ENCODE measurements around the gene IL13RA2. TPM values are rescaled to one million over a fixed set of nuclear protein-coding genes. Genes with fewer than 3 reads are reported as not detected.

Gene IL13RA2
- polyA plus RNA-seq, 2 of the 4 experiments (the other 2 are of a cell fraction), result not detected

GRCh38 chrX:114964374-114964773 is 53.0 kb downstream of the IL13RA2 start:
- CTCF ChIA-PET, result no interaction called here
- TF ChIP-seq ZNF302 (CRISPR knock-in tag; IDR thresholded peaks at IDR 0.05) (no peak), RAD21 (conservative IDR thresholded peaks at IDR 0.05 in 1 of 2, IDR thresholded peaks at IDR 0.05 in 1 of 2) (no peak), NFE2L2 (conservative IDR thresholded peaks at IDR 0.05; ENCODE audit: low read length) (no peak), HEYL (CRISPR knock-in tag; IDR thresholded peaks at IDR 0.05) (no peak), POLR2A (IDR thresholded peaks at IDR 0.05; ENCODE audit: low read length) (no peak), SMC3 (IDR thresholded peaks at IDR 0.05) (no peak), HOXB13 (CRISPR knock-in tag; IDR thresholded peaks at IDR 0.05; ENCODE audit: low read depth) (no peak), NPAS2 (CRISPR knock-in tag; IDR thresholded peaks at IDR 0.05; ENCODE audit: borderline replicate concordance) (no peak), EP300 (IDR thresholded peaks at IDR 0.05) (no peak), RCOR1 (IDR thresholded peaks at IDR 0.05; ENCODE audit: low read depth, low read length) (no peak), ZC3H11A (IDR thresholded peaks at IDR 0.05) (no peak), MAX (IDR thresholded peaks at IDR 0.05) (no peak), RFX5 (IDR thresholded peaks at IDR 0.05) (no peak), POLR2AphosphoS2 (conservative IDR thresholded peaks at IDR 0.05; ENCODE audit: low read length) (no peak), PHF8 (IDR thresholded peaks at IDR 0.05; ENCODE audit: borderline replicate concordance, low read depth) (no peak), ESRRA (IDR thresholded peaks at IDR 0.05; ENCODE audit: borderline replicate concordance, low read length) (no peak)
- TF ChIP-seq, protein P1, sequence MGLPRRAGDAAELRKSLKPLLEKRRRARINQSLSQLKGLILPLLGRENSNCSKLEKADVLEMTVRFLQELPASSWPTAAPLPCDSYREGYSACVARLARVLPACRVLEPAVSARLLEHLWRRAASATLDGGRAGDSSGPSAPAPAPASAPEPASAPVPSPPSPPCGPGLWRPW (IDR thresholded peaks at IDR 0.05), result no peak
- Histone ChIP-seq H3K4me3 (no peak overlapping the region), H3K4me1 (no peaks in the 10 kb centered on the region), H3K4me2 (no peak overlapping the region), H3K27ac (no peak overlapping the region), H3K9me3 (no peaks in the 10 kb centered on the region)
- DNase-seq (ENCODE audit: low read depth in 1 of 2, low spot score in 1 of 2) (no peak), FAIRE-seq (no peak), ATAC-seq (no peak)
- POLR2A ChIA-PET, result no interaction called here
- WGBS (ENCODE audit: missing lambda C conversion rate), result 22% methylated on average over 3 of the region's 3 CpGs

DNA sequence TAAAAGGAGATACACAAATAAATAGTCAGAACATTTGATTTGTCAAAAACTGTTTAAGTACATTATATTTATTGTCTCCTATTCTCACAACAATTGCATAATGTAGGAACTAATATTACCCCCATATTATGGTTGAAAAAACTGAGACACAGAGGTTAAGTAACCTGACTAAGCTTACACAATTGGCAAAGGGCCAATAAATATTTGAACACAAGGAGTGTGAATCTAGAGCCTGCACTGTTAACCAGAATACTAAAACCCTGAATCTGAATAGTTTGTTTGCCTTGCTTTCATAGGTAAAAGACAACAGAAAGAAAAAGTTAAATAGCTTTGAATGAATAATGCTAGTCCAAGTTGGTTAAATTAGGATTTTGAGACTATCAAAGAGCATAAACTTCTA is 55.2 kb downstream of the IL13RA2 start:
- ATAC-seq (no peak), DNase-seq (ENCODE audit: low read depth in 1 of 2, low spot score in 1 of 2) (no peak), FAIRE-seq (no peak)
- no peaks in the 10 kb centered on the region for H3K4me1 ChIP-seq
- no peak overlapping the region for H3K27ac ChIP-seq
- no peaks in the 10 kb centered on the region for H3K9me3 ChIP-seq
- POLR2A ChIA-PET, result no interaction called here
- H3K4me3 ChIP-seq, result no peak overlapping the region
- CTCF ChIA-PET, result no interaction called here
- TF ChIP-seq RCOR1 (IDR thresholded peaks at IDR 0.05; ENCODE audit: low read depth, low read length) (no peak), MYC (IDR thresholded peaks at IDR 0.05; ENCODE audit: borderline replicate concordance, low read length) (no peak), POLR2A (IDR thresholded peaks at IDR 0.05; ENCODE audit: low read length) (no peak), ZC3H11A (IDR thresholded peaks at IDR 0.05) (no peak), EP300 (IDR thresholded peaks at IDR 0.05) (no peak), CEBPB (IDR thresholded peaks at IDR 0.05) (no peak), TFCP2L1 (CRISPR knock-in tag; IDR thresholded peaks at IDR 0.05) (no peak), ATOH8 (CRISPR knock-in tag; IDR thresholded peaks at IDR 0.05; ENCODE audit: low read depth) (no peak), POLR2AphosphoS2 (conservative IDR thresholded peaks at IDR 0.05; ENCODE audit: low read length) (no peak), CHD2 (IDR thresholded peaks at IDR 0.05; ENCODE audit: low read length, partially characterized antibody) (no peak)
- TF ChIP-seq, protein P1 (IDR thresholded peaks at IDR 0.05), result no peak
- H3K4me2 ChIP-seq, result no peak overlapping the region

DNA sequence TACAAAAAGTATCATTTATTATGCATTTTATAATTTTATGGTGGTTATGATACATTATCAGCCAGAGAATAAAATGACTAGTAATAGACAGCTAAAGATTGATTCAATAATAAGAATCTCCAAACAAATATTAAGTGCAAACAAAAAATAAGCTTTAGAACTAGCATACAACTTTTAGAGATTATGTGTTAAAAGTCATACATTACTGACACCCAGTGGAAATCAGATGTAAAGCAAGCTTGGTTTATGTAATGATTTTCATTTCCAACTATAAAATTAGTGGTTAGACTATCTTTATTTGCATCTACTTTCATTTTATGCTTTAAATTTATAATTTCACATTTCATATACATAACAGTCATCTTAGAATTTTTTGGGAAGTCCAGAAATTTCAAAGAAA is 57.7 kb downstream of the IL13RA2 start:
- no peak overlapping the region for H3K27ac ChIP-seq
- FAIRE-seq (peak; percentile 70), DNase-seq (ENCODE audit: low read depth in 1 of 2, low spot score in 1 of 2) (peak in 1 of 2 experiments; percentile 1), ATAC-seq (no peak)
- TF ChIP-seq RAD21 (conservative IDR thresholded peaks at IDR 0.05 in 1 of 2, IDR thresholded peaks at IDR 0.05 in 1 of 2) (peak; percentile 44 to 61), CHD2 (IDR thresholded peaks at IDR 0.05; ENCODE audit: low read length, partially characterized antibody) (no peak), SMC3 (IDR thresholded peaks at IDR 0.05) (peak; percentile 38; the same call in 2 of the 3 replicates), ZC3H11A (IDR thresholded peaks at IDR 0.05) (no peak)
- CTCF ChIA-PET, result interaction anchor here (0.7 to 1.4 kb wide), 4 partner anchors 13 to 334 kb away, joined by 3 read pairs; no protein-coding TSS in a partner anchor
- H3K4me2 ChIP-seq, result no peak overlapping the region
- H3K4me1 ChIP-seq, result no peaks in the 10 kb centered on the region
- H3K4me3 ChIP-seq, result no peak overlapping the region
- H3K9me3 ChIP-seq, result no peaks in the 10 kb centered on the region
- POLR2A ChIA-PET, result interaction anchor here (0.7 kb wide), 1 partner anchor 467 kb away, joined by 3 read pairs; no protein-coding TSS in a partner anchor

Small RNA genes within 50 kb of the gene (small RNA-seq; reads per million reads assigned to genes)
- 0 reads per million in 6 experiments for gene RNU6-648P

Other genes starting within 250 kb of the IL13RA2 start
- gene RBMXL3, start 171.8 kb upstream of the IL13RA2 start, polyA plus RNA-seq (2011; rRNA removed), result not detected in 2 replicates
- gene RBMXL3, start 171.8 kb upstream of the IL13RA2 start, polyA plus RNA-seq (2017; fragmentation: RNase III; extraction: RNeasy Plus Mini Kit Qiagen cat#74134 plus additional on column Dnase treatment), result not detected in 3 replicates
- gene LRCH2, start 216.5 kb upstream of the IL13RA2 start, polyA plus RNA-seq (2011; rRNA removed), result 0.04 and 0.05 TPM in 2 replicates
- 0.01 TPM in 1 of 3 replicates, not detected in the others for gene LRCH2, start 216.5 kb upstream of the IL13RA2 start, polyA plus RNA-seq (2017; fragmentation: RNase III; extraction: RNeasy Plus Mini Kit Qiagen cat#74134 plus additional on column Dnase treatment)